Measurements from ENCODE around the gene PCDH12. TPM values are rescaled to one million over a fixed set of nuclear protein-coding genes. Genes with fewer than 3 reads are reported as not detected.

The PCDH12 gene
- polyA plus RNA-seq, 1 donor from 2014 or later = not detected

DNA sequence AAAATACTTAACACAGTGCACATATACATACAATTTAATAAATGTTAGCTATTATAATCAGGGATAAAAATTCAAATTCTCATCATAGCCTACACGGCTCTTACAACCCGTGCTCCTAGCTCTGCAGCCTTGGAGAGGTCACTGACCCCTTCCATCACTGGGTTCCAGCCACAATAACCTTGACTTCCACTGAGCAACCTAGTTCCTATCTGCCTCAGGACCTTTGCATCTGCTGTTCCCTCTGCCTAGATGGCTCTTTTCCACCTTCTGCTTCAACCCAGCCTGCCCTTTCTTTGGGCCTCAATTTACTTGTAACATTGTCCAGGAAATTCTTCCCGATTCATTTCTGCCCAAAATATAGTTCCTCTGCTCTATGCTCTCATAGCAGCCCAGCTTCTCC, 43.2 kb downstream of the PCDH12 start:
- H3K9ac ChIP-seq (ENCODE audit: low read length) = no peak overlapping the region
- H3K27ac ChIP-seq (ENCODE audit: low read length) = no peak overlapping the region
- no peak overlapping the region for H2AFZ ChIP-seq (ENCODE audit: low read depth, low read length)
- no peaks in the 10 kb centered on the region for H4K20me1 ChIP-seq (ENCODE audit: insufficient read depth)
- H3K4me2 ChIP-seq (ENCODE audit: low read length) = no peak overlapping the region
- no peaks in the 10 kb centered on the region for H3K9me2 ChIP-seq (ENCODE audit: insufficient read depth, low read length)
- no peaks in the 10 kb centered on the region for H3K79me2 ChIP-seq (replicated peaks; ENCODE audit: insufficient read depth, low read length)
- no peaks in the 10 kb centered on the region for H3K27me3 ChIP-seq (ENCODE audit: insufficient read depth, low read depth, low read length)
- H3F3A ChIP-seq (ENCODE audit: insufficient read depth, low read length, poor library complexity, severe bottlenecking) = no peaks in the 10 kb centered on the region
- H3K36me3 ChIP-seq (ENCODE audit: insufficient read depth, low read length) = no peaks in the 10 kb centered on the region
- H3K9me3 ChIP-seq (ENCODE audit: low read length) = no peaks in the 10 kb centered on the region
- no peak overlapping the region for H3K4me3 ChIP-seq (ENCODE audit: low read length)
- TF ChIP-seq, protein P1, sequence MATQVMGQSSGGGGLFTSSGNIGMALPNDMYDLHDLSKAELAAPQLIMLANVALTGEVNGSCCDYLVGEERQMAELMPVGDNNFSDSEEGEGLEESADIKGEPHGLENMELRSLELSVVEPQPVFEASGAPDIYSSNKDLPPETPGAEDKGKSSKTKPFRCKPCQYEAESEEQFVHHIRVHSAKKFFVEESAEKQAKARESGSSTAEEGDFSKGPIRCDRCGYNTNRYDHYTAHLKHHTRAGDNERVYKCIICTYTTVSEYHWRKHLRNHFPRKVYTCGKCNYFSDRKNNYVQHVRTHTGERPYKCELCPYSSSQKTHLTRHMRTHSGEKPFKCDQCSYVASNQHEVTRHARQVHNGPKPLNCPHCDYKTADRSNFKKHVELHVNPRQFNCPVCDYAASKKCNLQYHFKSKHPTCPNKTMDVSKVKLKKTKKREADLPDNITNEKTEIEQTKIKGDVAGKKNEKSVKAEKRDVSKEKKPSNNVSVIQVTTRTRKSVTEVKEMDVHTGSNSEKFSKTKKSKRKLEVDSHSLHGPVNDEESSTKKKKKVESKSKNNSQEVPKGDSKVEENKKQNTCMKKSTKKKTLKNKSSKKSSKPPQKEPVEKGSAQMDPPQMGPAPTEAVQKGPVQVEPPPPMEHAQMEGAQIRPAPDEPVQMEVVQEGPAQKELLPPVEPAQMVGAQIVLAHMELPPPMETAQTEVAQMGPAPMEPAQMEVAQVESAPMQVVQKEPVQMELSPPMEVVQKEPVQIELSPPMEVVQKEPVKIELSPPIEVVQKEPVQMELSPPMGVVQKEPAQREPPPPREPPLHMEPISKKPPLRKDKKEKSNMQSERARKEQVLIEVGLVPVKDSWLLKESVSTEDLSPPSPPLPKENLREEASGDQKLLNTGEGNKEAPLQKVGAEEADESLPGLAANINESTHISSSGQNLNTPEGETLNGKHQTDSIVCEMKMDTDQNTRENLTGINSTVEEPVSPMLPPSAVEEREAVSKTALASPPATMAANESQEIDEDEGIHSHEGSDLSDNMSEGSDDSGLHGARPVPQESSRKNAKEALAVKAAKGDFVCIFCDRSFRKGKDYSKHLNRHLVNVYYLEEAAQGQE (IDR thresholded peaks at IDR 0.05; ENCODE audit: borderline replicate concordance) = no peak
- TF ChIP-seq SMC3 (conservative IDR thresholded peaks at IDR 0.05; ENCODE audit: poor library complexity) = no peak
- no peak for TF ChIP-seq EZH2 (IDR thresholded peaks at IDR 0.05; ENCODE audit: borderline replicate concordance, insufficient read depth, low read length, poor library complexity, severe bottlenecking)
- no peak for TF ChIP-seq RAD21 (conservative IDR thresholded peaks at IDR 0.05)
- TF ChIP-seq EP300 (conservative IDR thresholded peaks at IDR 0.05; ENCODE audit: poor library complexity, severe bottlenecking) = no peak
- TF ChIP-seq TAF1 (IDR thresholded peaks at IDR 0.05; ENCODE audit: low read depth) = no peak
- no peak for TF ChIP-seq MXI1 (conservative IDR thresholded peaks at IDR 0.05; ENCODE audit: poor library complexity, severe bottlenecking)
- TF ChIP-seq POLR2AphosphoS5 (IDR thresholded peaks at IDR 0.05) = no peak
- TF ChIP-seq, protein P2, sequence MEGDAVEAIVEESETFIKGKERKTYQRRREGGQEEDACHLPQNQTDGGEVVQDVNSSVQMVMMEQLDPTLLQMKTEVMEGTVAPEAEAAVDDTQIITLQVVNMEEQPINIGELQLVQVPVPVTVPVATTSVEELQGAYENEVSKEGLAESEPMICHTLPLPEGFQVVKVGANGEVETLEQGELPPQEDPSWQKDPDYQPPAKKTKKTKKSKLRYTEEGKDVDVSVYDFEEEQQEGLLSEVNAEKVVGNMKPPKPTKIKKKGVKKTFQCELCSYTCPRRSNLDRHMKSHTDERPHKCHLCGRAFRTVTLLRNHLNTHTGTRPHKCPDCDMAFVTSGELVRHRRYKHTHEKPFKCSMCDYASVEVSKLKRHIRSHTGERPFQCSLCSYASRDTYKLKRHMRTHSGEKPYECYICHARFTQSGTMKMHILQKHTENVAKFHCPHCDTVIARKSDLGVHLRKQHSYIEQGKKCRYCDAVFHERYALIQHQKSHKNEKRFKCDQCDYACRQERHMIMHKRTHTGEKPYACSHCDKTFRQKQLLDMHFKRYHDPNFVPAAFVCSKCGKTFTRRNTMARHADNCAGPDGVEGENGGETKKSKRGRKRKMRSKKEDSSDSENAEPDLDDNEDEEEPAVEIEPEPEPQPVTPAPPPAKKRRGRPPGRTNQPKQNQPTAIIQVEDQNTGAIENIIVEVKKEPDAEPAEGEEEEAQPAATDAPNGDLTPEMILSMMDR (IDR thresholded peaks at IDR 0.05; ENCODE audit: poor library complexity, severe bottlenecking) = no peak

DNA sequence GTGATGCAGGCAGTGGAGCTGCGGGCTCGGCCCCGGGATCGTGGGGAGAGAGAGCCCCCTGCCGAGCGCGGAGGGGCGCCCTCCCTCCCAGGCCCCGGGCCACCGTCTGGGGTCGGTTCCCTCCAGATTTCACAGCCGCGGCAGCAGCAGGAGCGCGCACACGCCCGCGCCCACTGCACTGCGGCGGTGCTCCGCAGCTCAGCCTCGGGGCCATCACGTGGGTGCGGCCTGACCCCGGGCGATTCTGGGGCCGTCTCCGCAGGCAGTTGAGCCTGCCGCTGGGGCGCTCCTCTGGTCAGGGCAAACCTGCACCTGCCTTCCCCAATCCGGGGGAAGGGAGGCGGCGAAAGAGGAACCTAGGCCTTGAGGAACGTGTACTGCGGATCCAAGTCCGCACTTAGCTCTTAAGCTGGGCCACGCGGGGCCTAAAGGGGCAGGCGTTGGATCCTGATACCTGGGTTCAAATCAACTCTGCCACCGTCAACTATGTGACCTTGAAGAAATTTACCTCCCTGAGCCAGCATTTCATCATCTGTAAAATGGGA, 43.7 kb downstream of the PCDH12 start:
- no peaks in the 10 kb centered on the region for H3K36me3 ChIP-seq (ENCODE audit: insufficient read depth, low read length)
- no peak for TF ChIP-seq TAF1 (IDR thresholded peaks at IDR 0.05; ENCODE audit: low read depth)
- TF ChIP-seq RAD21 (conservative IDR thresholded peaks at IDR 0.05) = peak; percentile 62
- TF ChIP-seq, protein P1 (IDR thresholded peaks at IDR 0.05; ENCODE audit: borderline replicate concordance) = no peak
- TF ChIP-seq EP300 (conservative IDR thresholded peaks at IDR 0.05; ENCODE audit: poor library complexity, severe bottlenecking) = no peak
- no peak for TF ChIP-seq POLR2AphosphoS5 (IDR thresholded peaks at IDR 0.05)
- TF ChIP-seq, protein P2 (IDR thresholded peaks at IDR 0.05; ENCODE audit: poor library complexity, severe bottlenecking) = peak; percentile 53
- TF ChIP-seq SMC3 (conservative IDR thresholded peaks at IDR 0.05; ENCODE audit: poor library complexity) = peak; percentile 67
- no peak overlapping the region for H2AFZ ChIP-seq (ENCODE audit: low read depth, low read length)
- no peaks in the 10 kb centered on the region for H3K27me3 ChIP-seq (ENCODE audit: insufficient read depth, low read depth, low read length)
- H3K79me2 ChIP-seq (replicated peaks; ENCODE audit: insufficient read depth, low read length) = no peaks in the 10 kb centered on the region
- peak overlapping the region; percentile 29 for H3K9ac ChIP-seq (ENCODE audit: low read length)
- no peaks in the 10 kb centered on the region for H3F3A ChIP-seq (ENCODE audit: insufficient read depth, low read length, poor library complexity, severe bottlenecking)
- H3K27ac ChIP-seq (ENCODE audit: low read length) = no peak overlapping the region
- H4K20me1 ChIP-seq (ENCODE audit: insufficient read depth) = no peaks in the 10 kb centered on the region
- peak overlapping the region; percentile 51 for H3K4me3 ChIP-seq (ENCODE audit: low read length)
- H3K9me3 ChIP-seq (ENCODE audit: low read length) = no peaks in the 10 kb centered on the region
- H3K4me2 ChIP-seq (ENCODE audit: low read length) = no peak overlapping the region
- H3K9me2 ChIP-seq (ENCODE audit: insufficient read depth, low read length) = no peaks in the 10 kb centered on the region

All from neural cell (in vitro differentiated cells).